NCI-H460 (cell line): ENCODE results near the gene ATG16L1. TPM values are rescaled to one million over a fixed set of nuclear protein-coding genes. Genes with fewer than 3 reads are reported as not detected.

Experiments
- DNase-seq: peaks from one replicate; pipeline ENCODE4 v3.0.0-alpha.2; 2016; ENCODE audit warnings: low read depth; ENCODE audit errors: extremely low read depth
- polyA plus RNA-seq: library from polyadenylated mRNA; depleted of rRNA; stranded (reverse); fragments of >200 nt; gene quantifications from 2 replicates; pipeline ENCODE4 v1.2.3, GENCODE V29; 2014; cell fraction: nucleus; rRNA removed
- total RNA-seq: library from RNA; depleted of rRNA; stranded (reverse); fragments of >200 nt; shearing (Covaris generic); gene quantifications from 2 replicates; pipeline ENCODE4 v1.2.3, GENCODE V29; 2014; rRNA removed

The ATG16L1 gene
- total RNA-seq: 38.1 and 40.7 TPM in 2 replicates
- polyA plus RNA-seq: 77.5 and 102 TPM in 2 replicates

DNA sequence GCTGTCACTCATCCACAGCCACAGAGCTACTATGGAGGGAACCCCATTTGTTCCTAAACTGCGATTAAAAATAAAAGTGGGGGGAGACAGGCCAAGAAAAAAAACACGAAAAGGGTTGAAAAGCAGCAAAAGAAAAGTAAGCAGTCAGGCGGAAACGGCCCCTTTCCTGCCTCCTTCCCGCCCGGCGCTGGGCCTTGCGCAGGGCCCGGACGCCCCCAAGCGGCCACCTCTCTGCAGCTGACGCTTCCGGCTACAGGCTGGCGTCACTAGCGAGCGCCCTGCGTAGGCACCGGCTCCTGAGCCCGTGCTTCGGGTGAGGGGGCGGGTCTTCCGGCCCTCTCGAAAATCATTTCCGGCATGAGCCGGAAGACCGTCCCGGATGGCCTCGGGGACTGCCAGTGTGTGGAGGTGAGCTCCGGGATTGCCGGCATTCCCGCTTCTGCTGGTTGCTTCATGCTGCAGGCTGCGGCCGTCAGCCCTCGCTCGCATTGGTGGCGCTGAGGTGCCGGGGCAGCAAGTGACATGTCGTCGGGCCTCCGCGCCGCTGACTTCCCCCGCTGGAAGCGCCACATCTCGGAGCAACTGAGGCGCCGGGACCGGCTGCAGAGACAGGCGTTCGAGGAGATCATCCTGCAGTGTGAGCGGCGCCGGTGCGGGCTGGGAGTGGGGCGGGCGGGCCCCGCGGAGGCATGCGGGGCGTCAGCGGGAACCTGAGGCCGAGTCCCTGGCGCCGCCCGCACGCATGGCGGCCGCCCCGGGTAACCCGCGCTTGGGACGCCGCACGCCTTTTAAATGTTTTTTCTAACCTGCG lies at the start of gene ATG16L1:
TSS of gene ATG16L1 (plus strand) at position 368 of the 811 bp plus-strand sequence. CDS start at position 523, 155 bp downstream.
- peak; percentile 95 for DNase-seq

- no peak for DNase-seq
Observed at GRCh38 chr2:233202531-233202944, 48.9 kb upstream of the ATG16L1 start.

GRCh38 chr2:233203060-233203459 lies 48.4 kb upstream of the ATG16L1 start:
- DNase-seq: no peak

DNA sequence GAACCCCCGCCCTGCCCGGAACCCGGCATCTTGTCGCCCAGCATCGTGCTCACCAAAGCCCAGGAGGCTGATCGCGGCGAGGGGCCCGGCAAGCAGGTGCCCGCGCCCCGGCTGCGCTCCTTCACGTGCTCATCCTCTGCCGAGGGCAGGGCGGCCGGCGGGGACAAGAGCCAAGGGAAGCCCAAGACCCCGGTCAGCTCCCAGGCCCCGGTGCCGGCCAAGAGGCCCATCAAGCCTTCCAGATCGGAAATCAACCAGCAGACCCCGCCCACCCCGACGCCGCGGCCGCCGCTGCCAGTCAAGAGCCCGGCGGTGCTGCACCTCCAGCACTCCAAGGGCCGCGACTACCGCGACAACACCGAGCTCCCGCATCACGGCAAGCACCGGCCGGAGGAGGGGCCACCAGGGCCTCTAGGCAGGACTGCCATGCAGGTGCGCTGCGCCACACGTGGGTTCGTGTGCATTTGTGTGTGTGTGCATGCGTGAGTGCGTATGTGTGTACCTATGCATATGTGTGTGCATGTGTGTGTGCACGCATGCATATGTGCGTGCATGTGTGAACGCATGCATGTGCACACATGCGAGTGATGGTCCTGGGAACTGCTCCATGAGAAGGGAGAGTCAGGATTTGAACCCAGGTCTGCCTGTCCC lies 47.1 kb upstream of the ATG16L1 start:
- DNase-seq: no peak

- no peak for DNase-seq
Observed at GRCh38 chr2:233208382-233209116, 42.9 kb upstream of the ATG16L1 start.

DNA sequence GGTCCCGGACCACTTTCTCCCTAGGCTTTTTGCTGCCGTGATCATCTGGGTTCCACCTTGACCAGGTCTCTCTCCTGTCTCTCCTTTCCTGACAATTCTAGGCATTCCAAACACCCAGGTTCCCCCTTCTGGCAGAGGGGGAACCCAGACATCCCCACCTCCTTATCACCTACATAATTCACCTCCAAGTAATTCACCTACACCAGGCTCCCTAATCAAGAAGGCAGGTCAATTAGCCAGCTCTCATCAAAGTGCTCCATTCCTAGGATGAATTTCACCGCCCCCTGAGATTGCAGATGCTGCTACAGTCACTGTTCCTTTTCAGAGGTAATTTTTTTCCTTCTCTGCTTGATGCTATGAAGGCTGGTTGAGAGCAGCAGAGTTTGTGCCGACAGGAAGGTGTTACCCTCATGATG lies 42.3 kb upstream of the ATG16L1 start:
- DNase-seq: no peak

DNA sequence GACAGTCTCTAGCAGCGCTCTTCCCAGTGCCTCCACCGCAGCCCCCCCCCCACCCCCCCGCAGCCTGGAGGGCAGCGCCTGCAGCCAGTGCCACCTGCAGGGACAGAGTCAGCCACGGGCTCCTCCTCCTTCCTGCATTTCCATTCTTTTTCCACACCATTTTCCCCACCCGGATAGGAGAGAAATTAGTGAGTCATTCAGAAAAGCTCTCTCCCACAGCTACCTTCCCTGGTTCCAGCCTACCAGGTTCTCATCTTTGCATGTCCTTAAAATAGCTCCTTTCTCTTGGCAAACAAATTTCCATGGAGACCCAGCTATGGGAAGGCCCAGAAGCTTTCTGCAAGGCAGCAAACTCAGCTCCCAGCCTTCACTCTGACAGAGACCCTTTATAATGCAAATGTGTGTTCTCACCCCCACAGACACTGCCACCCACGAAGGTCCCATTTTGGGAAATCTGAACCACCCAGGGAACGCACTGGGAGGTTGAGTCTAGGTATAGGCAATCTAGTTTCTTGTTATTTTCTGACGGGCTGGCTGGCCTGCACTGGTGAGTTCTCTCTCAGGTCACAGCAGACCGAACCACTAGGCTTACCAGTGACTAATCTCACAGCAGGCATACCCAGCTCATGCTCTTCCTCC lies 41.8 kb upstream of the ATG16L1 start:
- DNase-seq: no peak

- no peak for DNase-seq
Observed at GRCh38 chr2:233210281-233210680, 41.2 kb upstream of the ATG16L1 start.

- DNase-seq: peak; percentile 18
Observed at GRCh38 chr2:233210843-233211547, 40.5 kb upstream of the ATG16L1 start.

GRCh38 chr2:233211548-233211895 lies 40.0 kb upstream of the ATG16L1 start:
- no peak for DNase-seq

GRCh38 chr2:233213011-233213410 lies 38.5 kb upstream of the ATG16L1 start:
- no peak for DNase-seq

- DNase-seq: no peak
Observed at GRCh38 chr2:233213975-233214374, 37.5 kb upstream of the ATG16L1 start.

DNA sequence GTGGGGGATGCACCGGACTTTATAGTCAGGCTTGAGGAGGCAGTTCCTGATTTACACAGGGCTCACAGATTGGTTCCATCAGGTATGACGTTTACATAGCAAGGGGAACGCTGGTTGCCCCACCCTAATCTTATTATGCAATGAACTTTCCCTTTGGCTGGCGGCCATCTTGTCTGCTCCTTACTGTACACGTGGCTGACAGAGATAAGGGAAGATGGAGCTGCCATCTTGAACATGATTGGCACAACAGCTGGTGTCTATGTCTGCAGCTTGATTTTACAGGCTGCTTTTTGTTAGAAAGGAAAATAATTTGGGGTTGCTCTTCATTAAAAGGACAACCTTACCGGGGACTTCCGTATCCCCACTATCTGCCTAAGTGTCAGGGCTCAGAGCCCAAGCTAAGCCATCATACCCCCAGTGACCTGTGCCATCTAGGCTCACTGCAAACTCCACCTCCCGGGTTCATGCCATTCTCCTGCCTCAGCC lies 33.5 kb upstream of the ATG16L1 start:
- DNase-seq: no peak

- DNase-seq: no peak
Observed at GRCh38 chr2:233218836-233219235, 32.6 kb upstream of the ATG16L1 start.

- no peak for DNase-seq
Observed at GRCh38 chr2:233219848-233220247, 31.6 kb upstream of the ATG16L1 start.

DNA sequence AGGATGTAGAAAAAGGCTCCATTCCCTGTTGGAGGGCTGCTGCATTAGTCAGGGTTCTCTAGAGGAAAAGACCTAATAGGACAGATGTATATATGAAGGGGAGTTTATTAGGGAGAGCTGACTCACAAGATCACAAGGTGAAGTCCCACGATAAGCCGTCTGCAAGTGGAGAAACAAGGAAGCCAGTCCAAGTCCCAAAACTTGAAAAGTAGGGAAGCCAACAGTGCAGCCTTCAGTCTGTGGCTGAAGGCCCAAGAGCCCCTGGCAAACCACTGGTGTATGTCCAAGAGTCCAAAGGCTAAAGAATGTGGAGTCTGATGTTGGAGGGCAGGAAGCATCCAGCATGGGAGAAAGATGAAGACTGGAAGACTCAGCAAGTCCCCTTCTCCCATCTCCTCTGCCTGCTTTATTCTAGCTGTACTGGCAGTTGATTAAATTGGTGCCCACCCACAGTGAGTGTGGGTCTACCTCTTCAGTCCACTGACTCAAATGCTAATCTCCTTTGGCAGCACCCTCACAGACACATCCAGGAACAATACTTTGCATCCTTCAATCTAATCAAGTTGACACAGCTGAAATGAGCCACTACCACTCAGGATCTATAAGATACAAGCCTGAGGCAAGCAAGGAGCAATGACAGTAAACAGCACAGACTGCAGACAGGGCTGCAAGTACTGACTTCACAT lies 30.0 kb upstream of the ATG16L1 start:
- no peak for DNase-seq

- no peak for DNase-seq
Observed at GRCh38 chr2:233223059-233223894, 28.2 kb upstream of the ATG16L1 start.

DNA sequence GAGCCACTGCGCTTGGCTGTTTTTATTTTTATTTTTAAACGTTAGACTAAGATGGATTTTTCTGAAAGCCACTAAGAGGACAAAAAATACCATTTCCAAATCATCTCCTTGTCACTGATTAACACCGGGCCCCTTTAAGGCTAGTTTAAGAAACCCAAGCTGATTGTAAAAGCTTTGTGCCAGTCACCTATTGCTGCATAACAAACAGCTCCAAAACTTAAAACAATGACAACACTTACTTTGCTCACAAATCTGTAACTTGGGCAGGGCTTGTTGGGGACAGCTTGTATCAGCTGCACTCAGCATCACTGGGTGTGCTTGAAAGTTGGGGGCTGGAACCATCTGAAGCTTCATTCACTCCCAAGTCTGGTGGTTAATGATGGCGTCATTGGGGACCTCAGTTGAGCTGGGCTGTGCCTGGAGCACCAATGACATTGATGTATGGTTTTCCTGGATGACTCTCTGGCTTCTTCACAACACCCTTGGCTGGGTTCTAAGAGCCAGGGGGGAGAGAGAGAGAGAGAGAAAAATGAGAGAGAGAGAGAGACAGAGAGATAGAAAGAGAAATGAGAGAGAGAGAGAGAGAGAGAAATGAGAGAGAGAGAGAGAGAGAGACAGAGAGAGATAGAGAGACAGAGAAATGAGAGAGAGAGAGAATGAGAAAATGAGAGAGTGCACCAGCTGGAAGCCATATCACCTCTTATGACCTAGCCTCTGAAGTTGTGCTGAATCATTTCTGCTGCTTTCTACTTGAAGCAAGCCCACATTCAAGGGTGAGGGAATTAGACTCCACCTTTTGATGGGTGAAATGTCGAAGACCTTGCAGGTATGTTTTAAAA lies 26.0 kb upstream of the ATG16L1 start:
- DNase-seq: no peak
